HepG2 (cell line): Measurements from ENCODE around the gene AHCY. TPM values are rescaled to one million over a fixed set of nuclear protein-coding genes. Genes with fewer than 3 reads are reported as not detected.

Experiments used
- CENPX ChIP-seq: sonication (generic); formaldehyde crosslinking; IDR thresholded peaks from 2 replicates; pipeline ENCODE4 v1.9.0; 2021; ENCODE audit warnings: mild to moderate bottlenecking, missing genetic modification reagents, moderate library complexity
- JARID2 ChIP-seq: sonication (generic); formaldehyde crosslinking; IDR thresholded peaks from 2 replicates; pipeline ENCODE4 v1.8.1; 2023; ENCODE audit warnings: missing genetic modification reagents, inconsistent platforms; ENCODE audit not compliant: insufficient replicate concordance
- MATR3 ChIP-seq: sonication (generic); formaldehyde crosslinking; IDR thresholded peaks from 2 replicates; pipeline ENCODE4 v1.4.0; 2020; ENCODE audit warnings: missing genetic modification reagents
- SMAD9 ChIP-seq: sonication (generic); formaldehyde crosslinking; IDR thresholded peaks from 2 replicates; pipeline ENCODE4 v1.5.1; 2020; ENCODE audit warnings: mild to moderate bottlenecking, missing genetic modification reagents
- SNAPC2 ChIP-seq: sonication (generic); formaldehyde crosslinking; IDR thresholded peaks from 2 replicates; pipeline ENCODE4 v1.8.1; 2022; ENCODE audit warnings: mild to moderate bottlenecking, missing genetic modification reagents
- SSRP1 ChIP-seq: IDR thresholded peaks from 2 replicates; pipeline ENCODE4 v1.6.1; 2016; ENCODE audit warnings: control low read depth
- ZFX ChIP-seq: sonication (generic); formaldehyde crosslinking; IDR thresholded peaks from 2 replicates; pipeline ENCODE4 v1.4.0; 2020; ENCODE audit warnings: mild to moderate bottlenecking, low read depth, missing genetic modification reagents, moderate library complexity
- ZNF224 ChIP-seq: sonication (generic); formaldehyde crosslinking; IDR thresholded peaks from 2 replicates; pipeline ENCODE4 v1.5.0; 2020; ENCODE audit warnings: mild to moderate bottlenecking, missing genetic modification reagents
- ZNF547 ChIP-seq: sonication (generic); formaldehyde crosslinking; IDR thresholded peaks from 2 replicates; pipeline ENCODE4 v1.5.1; 2020; ENCODE audit warnings: mild to moderate bottlenecking, missing genetic modification reagents
- ZSCAN20 ChIP-seq: sonication (generic); formaldehyde crosslinking; IDR thresholded peaks from 2 replicates; pipeline ENCODE4 v1.4.0; 2020; ENCODE audit warnings: missing genetic modification reagents, mild to moderate bottlenecking, borderline replicate concordance
- polyA plus RNA-seq, 8 experiments: library from polyadenylated mRNA; depleted of rRNA in 3 of 8; stranded (reverse) in 7 of 8; unstranded in 1 of 8; fragments of >200 nt; fragmentation: Illumina TruSeq in 4 of 8; extraction: Trizol in 4 of 8; gene quantifications; 2 replicates each; pipeline versions ENCODE4 v1.2.1 to v1.2.3, GENCODE V29; 2011 to 2016; ENCODE audit warnings: low read depth in 4 of 8, missing spikeins in 1 of 8, mixed read lengths in 1 of 8; ENCODE audit not compliant: insufficient read depth in 1 of 8
- total RNA-seq, 5 experiments: library from RNA; depleted of rRNA; stranded (reverse); fragments of >200 nt; fragmentation: Illumina TruSeq; extraction: Trizol; gene quantifications; 2 replicates each; pipeline ENCODE4 v1.2.3, GENCODE V29; 2016; ENCODE audit warnings: low read depth in 1 of 5
- TF ChIP-seq, protein P1 (sequence below), 2 experiments: sonication (generic) in 1 of 2; formaldehyde crosslinking in 1 of 2; IDR thresholded peaks; 2 replicates each; pipeline versions ENCODE4 v1.5.1 to v1.6.1; 2011 to 2020; ENCODE audit warnings: borderline replicate concordance in 1 of 2, low read depth in 1 of 2, low read length in 1 of 2, mild to moderate bottlenecking in 1 of 2, missing genetic modification reagents in 1 of 2, moderate library complexity in 1 of 2
- TF ChIP-seq, protein P2 (sequence below): sonication (generic); formaldehyde crosslinking; IDR thresholded peaks from 2 replicates; pipeline ENCODE4 v1.5.0; 2020; ENCODE audit warnings: mild to moderate bottlenecking, missing genetic modification reagents
- TF ChIP-seq, protein P3 (sequence below): sonication (generic); formaldehyde crosslinking; IDR thresholded peaks from 2 replicates; pipeline ENCODE4 v1.4.0; 2020; ENCODE audit warnings: mild to moderate bottlenecking, missing genetic modification reagents
- TF ChIP-seq, protein P4 (sequence below): sonication (generic); formaldehyde crosslinking; IDR thresholded peaks from 2 replicates; pipeline ENCODE4 v1.4.0; 2020; ENCODE audit warnings: mild to moderate bottlenecking, missing genetic modification reagents, borderline replicate concordance

The AHCY gene
- total and polyA plus RNA-seq, 2 of the 13 experiments (the other 11 are each of a cell fraction or from before 2014, with no cell fraction given) = 407 to 419 TPM

DNA sequence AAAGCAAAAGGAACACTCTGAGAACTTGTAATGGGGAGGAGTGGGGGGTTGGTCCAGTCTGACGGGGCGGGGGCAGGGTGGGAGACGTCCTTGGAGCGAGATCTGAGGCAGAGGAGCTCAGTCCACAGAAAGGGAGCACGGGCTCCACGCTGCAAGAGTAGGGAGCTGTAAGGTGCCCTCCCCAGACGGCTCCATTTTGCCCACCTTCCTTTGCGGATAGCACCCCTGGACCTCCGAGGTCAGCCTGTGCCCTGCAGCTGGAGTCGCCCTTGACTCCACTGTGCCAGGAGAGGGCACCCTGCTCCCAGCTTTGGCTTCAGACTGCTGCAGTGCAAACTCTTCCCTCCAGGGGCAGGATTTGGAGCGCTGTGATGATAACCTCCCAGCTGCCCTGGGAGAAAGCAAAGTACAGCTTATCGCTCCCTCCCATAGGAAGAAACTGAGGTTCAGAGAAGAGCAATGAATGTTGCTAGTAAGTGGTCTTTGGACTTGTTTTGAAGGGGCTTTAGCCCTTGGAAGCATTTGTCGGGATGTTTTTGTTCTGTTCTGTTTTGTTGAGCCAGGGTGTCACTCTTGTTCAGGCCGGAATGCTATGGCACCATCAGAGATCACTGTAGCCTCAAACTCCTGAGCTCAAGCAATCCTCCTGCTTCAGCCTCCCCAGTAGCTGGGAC lies 9.5 kb upstream of the AHCY start (continued):
- TF ChIP-seq, protein P1, sequence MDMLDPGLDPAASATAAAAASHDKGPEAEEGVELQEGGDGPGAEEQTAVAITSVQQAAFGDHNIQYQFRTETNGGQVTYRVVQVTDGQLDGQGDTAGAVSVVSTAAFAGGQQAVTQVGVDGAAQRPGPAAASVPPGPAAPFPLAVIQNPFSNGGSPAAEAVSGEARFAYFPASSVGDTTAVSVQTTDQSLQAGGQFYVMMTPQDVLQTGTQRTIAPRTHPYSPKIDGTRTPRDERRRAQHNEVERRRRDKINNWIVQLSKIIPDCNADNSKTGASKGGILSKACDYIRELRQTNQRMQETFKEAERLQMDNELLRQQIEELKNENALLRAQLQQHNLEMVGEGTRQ (IDR thresholded peaks at IDR 0.05; ENCODE audit: low read depth, low read length) = no peak
- TF ChIP-seq, protein P1 (CRISPR knock-in tag; IDR thresholded peaks at IDR 0.05; ENCODE audit: borderline replicate concordance) = peak; percentile 29; the same call in 1 of the 2 replicates
- TF ChIP-seq ZFX (CRISPR knock-in tag) (peak; percentile 71; the same call in 1 of the 2 replicates), MATR3 (CRISPR knock-in tag) (no peak), CENPX (CRISPR knock-in tag) (no peak), ZSCAN20 (CRISPR knock-in tag) (no peak), SSRP1 (CRISPR knock-in tag) (peak; percentile 98), ZNF224 (no peak), JARID2 (peak; percentile 95), SNAPC2 (CRISPR knock-in tag) (no peak), SMAD9 (CRISPR knock-in tag) (no peak), ZNF547 (peak; percentile 93)
- TF ChIP-seq, protein P2, sequence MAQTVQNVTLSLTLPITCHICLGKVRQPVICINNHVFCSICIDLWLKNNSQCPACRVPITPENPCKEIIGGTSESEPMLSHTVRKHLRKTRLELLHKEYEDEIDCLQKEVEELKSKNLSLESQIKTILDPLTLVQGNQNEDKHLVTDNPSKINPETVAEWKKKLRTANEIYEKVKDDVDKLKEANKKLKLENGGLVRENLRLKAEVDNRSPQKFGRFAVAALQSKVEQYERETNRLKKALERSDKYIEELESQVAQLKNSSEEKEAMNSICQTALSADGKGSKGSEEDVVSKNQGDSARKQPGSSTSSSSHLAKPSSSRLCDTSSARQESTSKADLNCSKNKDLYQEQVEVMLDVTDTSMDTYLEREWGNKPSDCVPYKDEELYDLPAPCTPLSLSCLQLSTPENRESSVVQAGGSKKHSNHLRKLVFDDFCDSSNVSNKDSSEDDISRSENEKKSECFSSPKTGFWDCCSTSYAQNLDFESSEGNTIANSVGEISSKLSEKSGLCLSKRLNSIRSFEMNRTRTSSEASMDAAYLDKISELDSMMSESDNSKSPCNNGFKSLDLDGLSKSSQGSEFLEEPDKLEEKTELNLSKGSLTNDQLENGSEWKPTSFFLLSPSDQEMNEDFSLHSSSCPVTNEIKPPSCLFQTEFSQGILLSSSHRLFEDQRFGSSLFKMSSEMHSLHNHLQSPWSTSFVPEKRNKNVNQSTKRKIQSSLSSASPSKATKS (CRISPR knock-in tag) = no peak
- TF ChIP-seq, protein P3, sequence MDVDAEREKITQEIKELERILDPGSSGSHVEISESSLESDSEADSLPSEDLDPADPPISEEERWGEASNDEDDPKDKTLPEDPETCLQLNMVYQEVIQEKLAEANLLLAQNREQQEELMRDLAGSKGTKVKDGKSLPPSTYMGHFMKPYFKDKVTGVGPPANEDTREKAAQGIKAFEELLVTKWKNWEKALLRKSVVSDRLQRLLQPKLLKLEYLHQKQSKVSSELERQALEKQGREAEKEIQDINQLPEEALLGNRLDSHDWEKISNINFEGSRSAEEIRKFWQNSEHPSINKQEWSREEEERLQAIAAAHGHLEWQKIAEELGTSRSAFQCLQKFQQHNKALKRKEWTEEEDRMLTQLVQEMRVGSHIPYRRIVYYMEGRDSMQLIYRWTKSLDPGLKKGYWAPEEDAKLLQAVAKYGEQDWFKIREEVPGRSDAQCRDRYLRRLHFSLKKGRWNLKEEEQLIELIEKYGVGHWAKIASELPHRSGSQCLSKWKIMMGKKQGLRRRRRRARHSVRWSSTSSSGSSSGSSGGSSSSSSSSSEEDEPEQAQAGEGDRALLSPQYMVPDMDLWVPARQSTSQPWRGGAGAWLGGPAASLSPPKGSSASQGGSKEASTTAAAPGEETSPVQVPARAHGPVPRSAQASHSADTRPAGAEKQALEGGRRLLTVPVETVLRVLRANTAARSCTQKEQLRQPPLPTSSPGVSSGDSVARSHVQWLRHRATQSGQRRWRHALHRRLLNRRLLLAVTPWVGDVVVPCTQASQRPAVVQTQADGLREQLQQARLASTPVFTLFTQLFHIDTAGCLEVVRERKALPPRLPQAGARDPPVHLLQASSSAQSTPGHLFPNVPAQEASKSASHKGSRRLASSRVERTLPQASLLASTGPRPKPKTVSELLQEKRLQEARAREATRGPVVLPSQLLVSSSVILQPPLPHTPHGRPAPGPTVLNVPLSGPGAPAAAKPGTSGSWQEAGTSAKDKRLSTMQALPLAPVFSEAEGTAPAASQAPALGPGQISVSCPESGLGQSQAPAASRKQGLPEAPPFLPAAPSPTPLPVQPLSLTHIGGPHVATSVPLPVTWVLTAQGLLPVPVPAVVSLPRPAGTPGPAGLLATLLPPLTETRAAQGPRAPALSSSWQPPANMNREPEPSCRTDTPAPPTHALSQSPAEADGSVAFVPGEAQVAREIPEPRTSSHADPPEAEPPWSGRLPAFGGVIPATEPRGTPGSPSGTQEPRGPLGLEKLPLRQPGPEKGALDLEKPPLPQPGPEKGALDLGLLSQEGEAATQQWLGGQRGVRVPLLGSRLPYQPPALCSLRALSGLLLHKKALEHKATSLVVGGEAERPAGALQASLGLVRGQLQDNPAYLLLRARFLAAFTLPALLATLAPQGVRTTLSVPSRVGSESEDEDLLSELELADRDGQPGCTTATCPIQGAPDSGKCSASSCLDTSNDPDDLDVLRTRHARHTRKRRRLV (CRISPR knock-in tag) = no peak
- TF ChIP-seq, protein P4, sequence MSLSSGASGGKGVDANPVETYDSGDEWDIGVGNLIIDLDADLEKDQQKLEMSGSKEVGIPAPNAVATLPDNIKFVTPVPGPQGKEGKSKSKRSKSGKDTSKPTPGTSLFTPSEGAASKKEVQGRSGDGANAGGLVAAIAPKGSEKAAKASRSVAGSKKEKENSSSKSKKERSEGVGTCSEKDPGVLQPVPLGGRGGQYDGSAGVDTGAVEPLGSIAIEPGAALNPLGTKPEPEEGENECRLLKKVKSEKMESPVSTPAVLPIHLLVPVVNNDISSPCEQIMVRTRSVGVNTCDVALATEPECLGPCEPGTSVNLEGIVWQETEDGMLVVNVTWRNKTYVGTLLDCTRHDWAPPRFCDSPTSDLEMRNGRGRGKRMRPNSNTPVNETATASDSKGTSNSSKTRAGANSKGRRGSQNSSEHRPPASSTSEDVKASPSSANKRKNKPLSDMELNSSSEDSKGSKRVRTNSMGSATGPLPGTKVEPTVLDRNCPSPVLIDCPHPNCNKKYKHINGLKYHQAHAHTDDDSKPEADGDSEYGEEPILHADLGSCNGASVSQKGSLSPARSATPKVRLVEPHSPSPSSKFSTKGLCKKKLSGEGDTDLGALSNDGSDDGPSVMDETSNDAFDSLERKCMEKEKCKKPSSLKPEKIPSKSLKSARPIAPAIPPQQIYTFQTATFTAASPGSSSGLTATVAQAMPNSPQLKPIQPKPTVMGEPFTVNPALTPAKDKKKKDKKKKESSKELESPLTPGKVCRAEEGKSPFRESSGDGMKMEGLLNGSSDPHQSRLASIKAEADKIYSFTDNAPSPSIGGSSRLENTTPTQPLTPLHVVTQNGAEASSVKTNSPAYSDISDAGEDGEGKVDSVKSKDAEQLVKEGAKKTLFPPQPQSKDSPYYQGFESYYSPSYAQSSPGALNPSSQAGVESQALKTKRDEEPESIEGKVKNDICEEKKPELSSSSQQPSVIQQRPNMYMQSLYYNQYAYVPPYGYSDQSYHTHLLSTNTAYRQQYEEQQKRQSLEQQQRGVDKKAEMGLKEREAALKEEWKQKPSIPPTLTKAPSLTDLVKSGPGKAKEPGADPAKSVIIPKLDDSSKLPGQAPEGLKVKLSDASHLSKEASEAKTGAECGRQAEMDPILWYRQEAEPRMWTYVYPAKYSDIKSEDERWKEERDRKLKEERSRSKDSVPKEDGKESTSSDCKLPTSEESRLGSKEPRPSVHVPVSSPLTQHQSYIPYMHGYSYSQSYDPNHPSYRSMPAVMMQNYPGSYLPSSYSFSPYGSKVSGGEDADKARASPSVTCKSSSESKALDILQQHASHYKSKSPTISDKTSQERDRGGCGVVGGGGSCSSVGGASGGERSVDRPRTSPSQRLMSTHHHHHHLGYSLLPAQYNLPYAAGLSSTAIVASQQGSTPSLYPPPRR (CRISPR knock-in tag) = peak; percentile 88
